OCI-LY1 (cell line): ENCODE data around the gene TMEM151B.

Experiments
- H2AFZ ChIP-seq: fragments of 200-600 bp; sonication (generic), shearing (Covaris generic); 2 replicates; pipeline ENCODE4 v1.6.0; 2014; ENCODE audit warnings: antibody characterized with exemption, mild to moderate bottlenecking, low read length
- H3F3A ChIP-seq: fragments of 200-600 bp; sonication (generic), shearing (Covaris generic); 2 replicates; pipeline ENCODE4 v1.6.0; 2014; ENCODE audit warnings: mild to moderate bottlenecking, antibody characterized with exemption, low read length, moderate library complexity; ENCODE audit not compliant: insufficient read depth
- H3K27ac ChIP-seq: fragments of 200-600 bp; sonication (generic); 2 replicates; pipeline ENCODE4 v1.5.1; 2014; ENCODE audit warnings: low read length, mixed run types, mild to moderate bottlenecking, low read depth; ENCODE audit not compliant: poor library complexity, severe bottlenecking
- H3K27me3 ChIP-seq: fragments of 200-600 bp; sonication (generic); 2 replicates; pipeline ENCODE4 v1.6.0; 2014; ENCODE audit warnings: antibody characterized with exemption, mild to moderate bottlenecking, low read length, moderate library complexity; ENCODE audit not compliant: insufficient read depth
- H3K36me3 ChIP-seq: fragments of 200-600 bp; sonication (generic); 2 replicates; pipeline ENCODE4 v1.6.1; 2014; ENCODE audit warnings: mild to moderate bottlenecking, antibody characterized with exemption, low read length, moderate library complexity, mixed read lengths; ENCODE audit not compliant: insufficient read depth
- H3K4me1 ChIP-seq: fragments of 200-600 bp; sonication (generic); 2 replicates; pipeline ENCODE4 v1.5.1; 2014; ENCODE audit warnings: mild to moderate bottlenecking, low read length, moderate library complexity; ENCODE audit not compliant: insufficient read depth, severe bottlenecking
- H3K4me2 ChIP-seq: fragments of 200-600 bp; sonication (generic), shearing (Covaris generic); 2 replicates; pipeline ENCODE4 v1.6.1; 2014; ENCODE audit warnings: low read length
- H3K4me3 ChIP-seq: fragments of 200-600 bp; sonication (generic); 2 replicates; pipeline ENCODE4 v1.5.1; 2014; ENCODE audit warnings: low read length, low read depth, mild to moderate bottlenecking, mixed read lengths; ENCODE audit not compliant: poor library complexity, severe bottlenecking
- H3K79me2 ChIP-seq: fragments of 200-600 bp; shearing (Covaris generic); 2 replicates; pipeline ENCODE4 v1.6.1; 2016; ENCODE audit warnings: mixed run types, low read length, mixed read lengths; ENCODE audit not compliant: insufficient read depth
- H3K9ac ChIP-seq: fragments of 200-600 bp; sonication (generic), shearing (Covaris generic); 2 replicates; pipeline ENCODE4 v1.6.1; 2014; ENCODE audit warnings: mild to moderate bottlenecking, low read length, mixed read lengths
- H3K9me2 ChIP-seq: fragments of 200-600 bp; sonication (generic), shearing (Covaris generic); 2 replicates; pipeline ENCODE4 v1.6.1; 2014; ENCODE audit warnings: low read depth, mild to moderate bottlenecking, low read length, mixed read lengths
- H3K9me3 ChIP-seq: fragments of 200-600 bp; shearing (Covaris generic); 2 replicates; pipeline ENCODE4 v1.6.1; 2014; ENCODE audit warnings: low read length, mixed read lengths
- H4K20me1 ChIP-seq: fragments of 200-600 bp; sonication (generic), shearing (Covaris generic); 2 replicates; pipeline ENCODE4 v1.6.0; 2016; ENCODE audit warnings: mild to moderate bottlenecking, low read length; ENCODE audit not compliant: insufficient read depth
- EZH2 ChIP-seq: fragments of 200-600 bp; sonication (generic), shearing (Covaris generic); IDR thresholded peaks from 2 replicates; pipeline ENCODE4 v1.8.0; 2017; ENCODE audit warnings: borderline replicate concordance, mixed run types, mild to moderate bottlenecking, antibody characterized with exemption, low read length, moderate library complexity, mixed read lengths
- TF ChIP-seq, protein P1 (sequence below): fragments of 200-600 bp; sonication (generic), shearing (Covaris generic); IDR thresholded peaks from 2 replicates; pipeline ENCODE4 v1.5.1; 2017; ENCODE audit warnings: mild to moderate bottlenecking, antibody characterized with exemption, low read length, moderate library complexity, mixed read lengths

Gene TMEM151B

GRCh38 chr6:44271406-44271723, 1.1 kb downstream of the TMEM151B start:
- no peaks in the 10 kb centered on the region for H3K9me3 ChIP-seq
- no peak for TF ChIP-seq EZH2
- TF ChIP-seq, protein P1, sequence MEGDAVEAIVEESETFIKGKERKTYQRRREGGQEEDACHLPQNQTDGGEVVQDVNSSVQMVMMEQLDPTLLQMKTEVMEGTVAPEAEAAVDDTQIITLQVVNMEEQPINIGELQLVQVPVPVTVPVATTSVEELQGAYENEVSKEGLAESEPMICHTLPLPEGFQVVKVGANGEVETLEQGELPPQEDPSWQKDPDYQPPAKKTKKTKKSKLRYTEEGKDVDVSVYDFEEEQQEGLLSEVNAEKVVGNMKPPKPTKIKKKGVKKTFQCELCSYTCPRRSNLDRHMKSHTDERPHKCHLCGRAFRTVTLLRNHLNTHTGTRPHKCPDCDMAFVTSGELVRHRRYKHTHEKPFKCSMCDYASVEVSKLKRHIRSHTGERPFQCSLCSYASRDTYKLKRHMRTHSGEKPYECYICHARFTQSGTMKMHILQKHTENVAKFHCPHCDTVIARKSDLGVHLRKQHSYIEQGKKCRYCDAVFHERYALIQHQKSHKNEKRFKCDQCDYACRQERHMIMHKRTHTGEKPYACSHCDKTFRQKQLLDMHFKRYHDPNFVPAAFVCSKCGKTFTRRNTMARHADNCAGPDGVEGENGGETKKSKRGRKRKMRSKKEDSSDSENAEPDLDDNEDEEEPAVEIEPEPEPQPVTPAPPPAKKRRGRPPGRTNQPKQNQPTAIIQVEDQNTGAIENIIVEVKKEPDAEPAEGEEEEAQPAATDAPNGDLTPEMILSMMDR = no peak
- H3K4me1 ChIP-seq = no peaks in the 10 kb centered on the region
- H3K4me2 ChIP-seq = peak overlapping the region; percentile 41; the same call in 1 of the 2 replicates
- H3K9me2 ChIP-seq = no peaks in the 10 kb centered on the region
- peaks cover 6% of the 10 kb centered on the region; the same call in 1 of the 2 replicates for H3K27me3 ChIP-seq
- H3K9ac ChIP-seq = no peak overlapping the region
- H3F3A ChIP-seq = no peaks in the 10 kb centered on the region
- H4K20me1 ChIP-seq = no peaks in the 10 kb centered on the region
- no peak overlapping the region for H3K27ac ChIP-seq
- no peak overlapping the region for H2AFZ ChIP-seq
- no peaks in the 10 kb centered on the region for H3K36me3 ChIP-seq
- peak overlapping the region; percentile 36 for H3K4me3 ChIP-seq
- no peaks in the 10 kb centered on the region for H3K79me2 ChIP-seq

GRCh38 chr6:44271914-44272313, 1.7 kb downstream of the TMEM151B start:
- Histone ChIP-seq H3K4me2 (no peak overlapping the region), H3K27me3 (peaks cover 6% of the 10 kb centered on the region; the same call in 1 of the 2 replicates), H3K9me2 (no peaks in the 10 kb centered on the region), H4K20me1 (no peaks in the 10 kb centered on the region), H3K4me1 (no peaks in the 10 kb centered on the region), H3K27ac (no peak overlapping the region), H2AFZ (no peak overlapping the region), H3K4me3 (no peak overlapping the region), H3K9me3 (no peaks in the 10 kb centered on the region), H3K79me2 (no peaks in the 10 kb centered on the region), H3K9ac (no peak overlapping the region), H3K36me3 (no peaks in the 10 kb centered on the region), H3F3A (no peaks in the 10 kb centered on the region)
- TF ChIP-seq, protein P1 = no peak
- TF ChIP-seq EZH2 = no peak

DNA sequence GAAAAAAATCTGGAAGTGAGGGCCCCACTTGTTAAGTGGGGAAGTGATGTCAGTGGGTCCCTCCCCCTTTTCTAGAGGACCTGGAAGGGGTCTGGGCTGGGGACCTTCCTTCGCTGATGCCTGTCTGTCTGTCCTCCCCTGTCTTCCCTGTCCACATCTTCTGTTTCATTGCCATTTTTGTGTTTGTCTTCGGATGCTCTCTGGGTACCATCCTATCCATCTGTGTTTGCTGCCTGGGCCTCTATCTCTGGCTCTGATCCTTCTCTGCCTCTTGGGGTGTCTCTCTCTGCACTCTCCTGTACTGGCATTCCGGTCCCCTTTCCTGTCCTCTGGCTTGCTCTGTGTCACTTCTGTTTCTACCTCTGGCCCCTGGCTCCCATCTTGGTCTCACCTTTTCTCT, 2.3 kb downstream of the TMEM151B start:
- Histone ChIP-seq H3K4me3 (no peak overlapping the region), H4K20me1 (no peaks in the 10 kb centered on the region), H2AFZ (no peak overlapping the region), H3K9ac (no peak overlapping the region), H3K27ac (no peak overlapping the region), H3K9me3 (no peaks in the 10 kb centered on the region), H3K4me1 (no peaks in the 10 kb centered on the region), H3F3A (no peaks in the 10 kb centered on the region), H3K27me3 (peaks cover 6% of the 10 kb centered on the region; the same call in 1 of the 2 replicates), H3K4me2 (no peak overlapping the region), H3K9me2 (no peaks in the 10 kb centered on the region), H3K79me2 (no peaks in the 10 kb centered on the region), H3K36me3 (no peaks in the 10 kb centered on the region)
- TF ChIP-seq, protein P1 = no peak
- no peak for TF ChIP-seq EZH2
